ENCODE data around the gene AGBL4.

Gene AGBL4

DNA sequence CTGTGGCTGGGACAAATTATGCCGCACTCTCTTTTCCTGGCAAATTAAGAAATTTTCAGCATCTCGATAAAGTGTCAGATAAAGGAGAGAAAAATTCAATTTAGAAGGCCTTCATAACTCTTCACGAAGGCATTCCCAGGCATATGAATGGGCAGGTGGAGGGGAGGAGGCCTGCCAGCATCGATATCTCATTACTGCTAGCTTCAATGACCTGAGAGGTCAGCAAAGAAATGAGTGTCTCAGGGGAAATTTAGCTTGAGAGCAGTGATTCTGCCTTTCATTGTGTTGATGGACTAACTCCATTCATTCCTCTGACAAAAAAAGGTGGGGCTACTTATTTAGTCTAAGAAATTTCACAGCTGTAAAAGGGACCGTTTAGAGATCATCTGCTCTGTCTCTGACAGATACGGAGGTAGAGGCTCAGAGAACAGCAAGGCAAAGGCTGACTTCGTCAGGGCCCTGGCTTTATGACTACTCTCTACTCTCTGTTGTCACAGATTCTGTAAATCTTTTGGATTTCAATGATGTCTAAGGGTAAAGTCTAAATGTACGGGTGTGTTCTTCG lies 1035.0 kb downstream of the AGBL4 start:
- no peak for DNase-seq (ENCODE audit: extremely low read depth, low read depth)
- TF ChIP-seq, protein P1, sequence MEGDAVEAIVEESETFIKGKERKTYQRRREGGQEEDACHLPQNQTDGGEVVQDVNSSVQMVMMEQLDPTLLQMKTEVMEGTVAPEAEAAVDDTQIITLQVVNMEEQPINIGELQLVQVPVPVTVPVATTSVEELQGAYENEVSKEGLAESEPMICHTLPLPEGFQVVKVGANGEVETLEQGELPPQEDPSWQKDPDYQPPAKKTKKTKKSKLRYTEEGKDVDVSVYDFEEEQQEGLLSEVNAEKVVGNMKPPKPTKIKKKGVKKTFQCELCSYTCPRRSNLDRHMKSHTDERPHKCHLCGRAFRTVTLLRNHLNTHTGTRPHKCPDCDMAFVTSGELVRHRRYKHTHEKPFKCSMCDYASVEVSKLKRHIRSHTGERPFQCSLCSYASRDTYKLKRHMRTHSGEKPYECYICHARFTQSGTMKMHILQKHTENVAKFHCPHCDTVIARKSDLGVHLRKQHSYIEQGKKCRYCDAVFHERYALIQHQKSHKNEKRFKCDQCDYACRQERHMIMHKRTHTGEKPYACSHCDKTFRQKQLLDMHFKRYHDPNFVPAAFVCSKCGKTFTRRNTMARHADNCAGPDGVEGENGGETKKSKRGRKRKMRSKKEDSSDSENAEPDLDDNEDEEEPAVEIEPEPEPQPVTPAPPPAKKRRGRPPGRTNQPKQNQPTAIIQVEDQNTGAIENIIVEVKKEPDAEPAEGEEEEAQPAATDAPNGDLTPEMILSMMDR (IDR thresholded peaks at IDR 0.05; ENCODE audit: low read depth, low read length): no peak

DNA sequence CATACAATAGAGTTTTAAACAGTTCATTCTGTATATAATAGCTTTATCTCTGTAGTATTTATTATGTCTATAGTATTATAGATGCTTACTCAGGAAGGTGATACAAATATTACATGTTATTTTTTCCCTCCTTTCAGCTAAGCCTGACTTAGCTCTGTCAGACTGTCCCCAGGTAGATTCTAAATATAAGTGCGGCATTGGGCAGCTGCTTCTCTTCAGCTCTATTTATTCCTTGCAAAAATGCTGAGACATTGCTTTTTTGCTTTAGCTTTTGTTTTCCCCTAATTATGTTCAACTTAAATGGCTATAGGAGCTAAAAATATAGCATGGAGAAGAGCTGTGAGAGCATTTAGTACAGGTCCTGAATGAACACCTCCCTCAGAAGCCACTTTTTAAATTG lies 1043.8 kb downstream of the AGBL4 start:
- no peak for DNase-seq (ENCODE audit: extremely low read depth, low read depth)
- TF ChIP-seq, protein P1 (IDR thresholded peaks at IDR 0.05; ENCODE audit: low read depth, low read length): no peak

DNA sequence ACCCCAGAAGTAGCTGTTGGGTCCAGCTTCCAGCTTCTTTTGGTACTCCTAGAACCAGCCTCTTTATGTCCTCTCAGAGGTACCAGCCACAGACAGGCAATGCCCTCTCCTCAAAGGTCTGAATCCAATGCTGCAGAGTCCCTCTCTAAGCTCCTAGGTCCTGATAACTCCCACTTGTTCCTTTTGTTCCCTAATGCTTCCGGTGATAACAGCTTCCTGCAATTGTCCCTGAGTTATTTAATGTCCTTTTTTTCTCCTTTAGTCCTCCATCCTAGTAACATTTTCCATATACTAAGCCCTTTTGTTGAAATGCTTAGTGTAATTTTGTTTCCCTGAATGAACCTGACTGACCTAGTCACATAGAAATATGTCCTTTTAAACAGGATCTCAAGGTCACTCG lies 1045.3 kb downstream of the AGBL4 start:
- TF ChIP-seq, protein P1 (IDR thresholded peaks at IDR 0.05; ENCODE audit: low read depth, low read length): no peak
- DNase-seq (ENCODE audit: extremely low read depth, low read depth): no peak

DNA sequence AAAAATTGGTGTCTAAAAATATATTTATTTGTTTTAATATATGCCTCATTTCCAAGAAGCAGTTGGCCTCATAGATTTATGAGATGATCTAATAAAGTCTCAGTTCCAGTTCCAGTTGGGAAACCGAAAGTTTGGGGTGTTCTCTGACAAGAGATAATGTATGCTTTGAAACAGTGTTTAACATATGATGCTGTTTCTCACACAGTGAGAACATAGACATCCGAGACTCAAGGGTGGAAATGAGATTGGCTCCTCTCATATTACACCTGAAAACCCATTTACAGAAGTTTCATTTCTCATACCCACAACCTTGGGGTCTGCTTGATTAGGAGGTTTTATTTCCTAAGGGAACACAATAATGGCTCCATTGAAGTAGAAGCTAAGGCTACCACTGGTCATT lies 1046.5 kb downstream of the AGBL4 start:
- DNase-seq (ENCODE audit: extremely low read depth, low read depth): no peak
- TF ChIP-seq, protein P1 (IDR thresholded peaks at IDR 0.05; ENCODE audit: low read depth, low read length): no peak

DNA sequence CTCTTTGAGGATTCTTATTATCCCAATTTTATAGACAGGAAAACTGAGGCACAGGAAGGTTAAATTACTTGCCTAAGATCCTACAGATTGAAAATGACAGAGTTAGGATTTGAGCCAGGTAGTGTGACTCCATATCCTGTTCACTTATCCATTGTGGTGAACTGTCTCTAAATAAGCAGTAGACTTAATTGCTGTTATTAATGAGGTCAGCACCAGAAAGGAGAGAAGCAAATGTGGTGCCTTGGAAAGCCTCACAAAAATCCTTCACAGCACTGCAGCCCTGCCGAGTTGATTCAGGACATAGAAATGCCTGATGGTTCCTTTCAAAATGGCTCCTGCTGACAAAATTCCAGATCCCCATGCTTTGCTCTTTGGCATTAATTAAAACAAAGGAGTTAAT lies 1053.8 kb downstream of the AGBL4 start:
- DNase-seq (ENCODE audit: extremely low read depth, low read depth): no peak
- TF ChIP-seq, protein P1 (IDR thresholded peaks at IDR 0.05; ENCODE audit: low read depth, low read length): no peak

DNA sequence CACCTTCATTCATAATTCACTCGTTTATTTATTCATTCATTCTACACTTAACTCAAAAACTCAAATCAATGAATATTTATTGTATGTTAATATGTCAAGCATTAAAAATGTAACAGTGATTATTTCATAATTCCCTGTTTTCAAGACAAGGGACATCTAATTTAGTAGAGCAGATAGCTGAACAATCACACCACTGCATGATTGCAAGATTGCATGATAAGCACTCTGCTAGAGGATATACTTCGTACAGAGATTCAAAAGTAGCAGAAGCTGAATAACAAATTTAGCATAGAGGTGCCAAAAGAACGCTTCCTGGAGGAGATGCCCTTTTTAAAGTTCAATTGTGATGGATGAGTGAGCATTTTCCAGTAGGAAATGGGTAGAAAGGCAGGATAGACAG lies 1056.4 kb downstream of the AGBL4 start:
- DNase-seq (ENCODE audit: extremely low read depth, low read depth): no peak
- TF ChIP-seq, protein P1 (IDR thresholded peaks at IDR 0.05; ENCODE audit: low read depth, low read length): no peak

DNA sequence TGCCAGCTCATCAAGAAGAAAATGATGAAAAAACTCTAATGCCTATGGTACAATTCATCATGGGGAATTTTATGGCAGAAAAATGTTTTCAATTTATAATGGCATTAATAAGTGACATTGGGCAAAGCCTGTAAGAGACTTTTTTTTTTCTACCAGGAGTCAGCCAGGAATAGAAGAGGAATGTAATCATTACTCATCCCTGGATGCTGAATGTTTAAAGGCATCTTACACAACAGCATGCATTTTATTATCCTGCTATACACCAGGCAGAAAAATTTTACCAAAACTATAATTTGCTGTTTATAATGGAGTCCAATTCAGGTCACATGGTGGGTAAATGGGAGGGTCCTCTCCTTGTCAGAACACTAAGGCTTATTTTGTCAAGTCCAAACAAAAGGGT lies 1057.2 kb downstream of the AGBL4 start:
- no peak for DNase-seq (ENCODE audit: extremely low read depth, low read depth)
- TF ChIP-seq, protein P1 (IDR thresholded peaks at IDR 0.05; ENCODE audit: low read depth, low read length): no peak

All from AG09319 (cell line).